HG03103 (cell line): ENCODE results near the gene MITF.

Experiments
- ATAC-seq: cut with Tn5 transposase; IDR thresholded peaks from one replicate; pipeline ENCODE4 v1.9.1; 2021; ENCODE audit warnings: low read depth; ENCODE audit not compliant: unreplicated experiment

The MITF gene

DNA sequence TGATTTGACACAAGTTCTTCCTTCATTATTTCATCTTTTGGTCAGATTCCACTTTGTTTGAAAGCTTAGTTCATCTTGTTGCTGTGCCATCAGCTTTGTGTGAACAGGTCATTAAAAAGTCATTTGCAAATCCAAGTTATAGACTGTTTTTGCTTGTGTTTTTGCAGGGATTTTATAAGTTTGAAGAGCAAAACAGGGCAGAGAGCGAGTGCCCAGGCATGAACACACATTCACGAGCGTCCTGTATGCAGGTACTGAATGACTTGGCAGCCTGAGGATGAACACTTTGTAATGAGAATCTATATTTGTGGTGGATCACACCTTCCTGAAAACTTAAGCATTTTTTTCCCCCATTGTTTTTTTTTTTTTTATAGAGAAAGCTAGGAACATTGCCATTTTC is 199.7 kb downstream of the MITF start:
- ATAC-seq, result no peak

DNA sequence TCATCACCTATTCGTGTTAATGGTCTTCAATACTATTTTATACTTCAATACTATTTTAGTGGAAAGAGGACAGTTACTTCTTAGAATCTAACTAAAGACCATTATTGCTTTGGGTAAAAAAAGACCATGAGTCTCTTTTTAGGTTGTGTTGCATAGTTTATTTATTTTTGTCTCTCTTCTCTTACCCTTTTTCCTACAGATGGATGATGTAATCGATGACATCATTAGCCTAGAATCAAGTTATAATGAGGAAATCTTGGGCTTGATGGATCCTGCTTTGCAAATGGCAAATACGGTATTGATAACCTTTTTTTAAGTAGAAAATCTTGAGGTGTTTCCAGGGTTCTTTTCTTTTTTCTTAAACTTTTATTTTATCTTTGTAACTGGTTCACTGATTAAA is 201.8 kb downstream of the MITF start:
- ATAC-seq, result no peak

DNA sequence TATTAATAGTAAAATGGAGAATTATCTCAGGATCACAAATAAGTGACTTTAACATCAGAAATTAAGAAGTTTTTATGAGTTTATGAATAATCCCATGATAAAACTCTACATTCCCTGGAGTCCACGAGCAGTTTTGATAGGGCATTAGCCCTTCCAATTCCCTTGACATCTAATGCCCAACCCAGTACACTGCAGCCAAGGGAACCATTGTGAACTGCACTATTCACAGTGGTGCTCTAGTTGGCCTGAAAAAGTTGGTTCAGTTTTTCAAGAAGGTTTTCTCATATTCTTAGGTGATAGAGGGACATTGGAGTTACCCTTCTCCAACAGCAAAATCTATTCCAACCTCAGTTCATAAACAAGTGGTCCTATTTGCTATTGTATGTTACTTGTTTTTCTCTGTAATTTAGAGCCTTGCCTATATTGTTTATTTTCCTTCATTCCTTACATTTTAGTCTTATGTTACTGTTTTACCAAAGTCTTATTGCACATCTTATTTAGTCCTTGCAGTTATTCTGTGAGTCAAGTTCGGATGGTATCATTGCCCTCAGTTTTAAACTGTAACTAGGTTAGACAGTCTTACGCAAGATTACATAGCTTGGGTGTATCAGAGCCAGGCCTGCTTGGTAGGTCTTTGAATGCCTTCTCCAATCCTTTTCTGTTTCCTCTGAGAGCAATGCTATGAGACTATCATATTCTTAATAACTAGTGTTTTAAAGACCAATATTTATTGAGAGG is 202.3 kb downstream of the MITF start:
- ATAC-seq, result no peak

DNA sequence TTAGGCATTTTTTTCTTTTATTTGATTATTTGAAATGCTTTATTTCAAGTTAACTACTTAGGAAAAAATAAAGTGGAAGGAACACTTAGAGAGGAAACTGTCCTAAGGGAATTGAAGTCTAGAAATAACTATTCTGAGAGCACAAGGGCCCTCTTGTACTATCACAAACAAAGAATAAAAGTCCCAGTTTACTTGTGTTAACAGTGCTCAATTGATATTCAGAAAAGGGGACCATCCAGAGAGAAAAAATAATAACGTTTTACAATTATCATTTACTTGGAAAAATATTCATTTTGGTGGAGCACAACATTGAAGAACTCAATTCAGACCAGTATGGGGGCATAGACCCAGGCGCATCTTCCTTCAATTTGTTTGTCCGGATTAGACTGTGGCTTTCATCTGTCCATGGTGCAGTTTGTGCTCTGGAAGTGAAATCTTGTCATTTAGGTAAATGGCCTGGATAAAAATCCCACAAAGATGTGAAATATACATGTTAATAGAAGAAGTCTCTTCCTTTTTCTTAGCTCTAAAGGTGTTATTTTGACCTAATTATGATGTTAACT is 205.7 kb downstream of the MITF start:
- ATAC-seq, result no peak

DNA sequence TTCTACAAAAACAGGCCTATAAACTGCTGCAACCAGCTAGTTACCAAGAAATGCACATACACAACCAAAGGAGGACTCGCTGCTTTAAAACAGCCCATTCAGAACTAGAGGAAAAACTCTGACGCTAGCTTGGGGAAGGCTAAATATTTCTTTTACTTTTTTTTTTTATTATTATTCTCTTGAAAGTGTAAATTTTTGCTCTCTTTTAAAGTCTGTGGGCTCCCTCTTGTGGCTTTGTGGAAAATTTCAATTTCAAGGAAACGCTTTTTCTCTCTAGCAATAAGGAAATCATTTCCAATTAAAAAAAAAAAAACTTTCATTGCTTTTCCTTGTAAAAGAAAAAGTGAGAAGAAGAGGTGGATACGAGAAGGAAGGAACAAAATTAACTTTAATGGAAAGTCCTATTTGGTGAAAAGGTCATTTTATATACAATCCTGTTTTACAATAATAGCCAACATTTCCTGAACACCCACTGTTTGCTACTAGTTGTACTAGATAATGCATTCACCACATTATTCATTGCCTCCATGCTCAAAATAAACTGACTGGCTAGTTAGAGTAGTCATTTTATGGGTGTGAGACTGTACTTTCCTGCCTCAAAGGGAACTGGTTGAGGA is 209.1 kb downstream of the MITF start:
- ATAC-seq, result no peak

DNA sequence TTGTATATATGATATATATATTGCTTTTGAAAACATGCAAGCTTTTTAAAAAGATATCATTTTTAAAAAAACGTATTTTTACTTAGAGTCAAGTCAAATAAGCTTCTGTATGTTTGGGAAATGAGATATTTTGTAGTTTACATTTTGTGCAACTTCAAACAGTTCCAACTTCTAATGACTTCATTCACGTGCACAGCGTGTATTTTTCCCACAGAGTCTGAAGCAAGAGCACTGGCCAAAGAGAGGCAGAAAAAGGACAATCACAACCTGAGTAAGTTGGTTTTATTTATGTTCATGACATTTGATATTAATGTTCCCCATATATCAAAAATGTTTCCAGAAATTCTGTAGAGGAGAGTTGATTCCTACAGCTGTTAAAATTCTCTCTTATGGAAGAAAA is 212.4 kb downstream of the MITF start:
- ATAC-seq, result no peak

DNA sequence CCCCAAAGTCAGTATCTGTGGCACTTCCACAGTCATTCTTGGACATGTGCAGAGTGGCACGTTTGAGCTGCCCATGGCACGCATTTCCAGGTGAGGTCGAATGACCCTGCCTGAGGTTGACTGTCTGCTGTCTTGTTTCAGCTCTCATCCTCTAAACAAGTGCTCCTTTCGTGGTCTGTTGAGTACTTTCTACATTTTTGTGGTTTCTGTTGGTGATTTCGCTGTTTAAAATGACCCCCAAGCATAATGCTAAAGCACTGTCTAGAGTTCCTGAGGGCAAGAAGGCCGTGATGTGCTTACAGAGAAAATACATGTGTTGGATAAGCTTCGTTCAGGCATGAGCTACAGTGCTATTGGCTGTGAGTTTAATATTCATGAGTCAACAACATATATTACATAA is 220.3 kb downstream of the MITF start:
- no peak for ATAC-seq

DNA sequence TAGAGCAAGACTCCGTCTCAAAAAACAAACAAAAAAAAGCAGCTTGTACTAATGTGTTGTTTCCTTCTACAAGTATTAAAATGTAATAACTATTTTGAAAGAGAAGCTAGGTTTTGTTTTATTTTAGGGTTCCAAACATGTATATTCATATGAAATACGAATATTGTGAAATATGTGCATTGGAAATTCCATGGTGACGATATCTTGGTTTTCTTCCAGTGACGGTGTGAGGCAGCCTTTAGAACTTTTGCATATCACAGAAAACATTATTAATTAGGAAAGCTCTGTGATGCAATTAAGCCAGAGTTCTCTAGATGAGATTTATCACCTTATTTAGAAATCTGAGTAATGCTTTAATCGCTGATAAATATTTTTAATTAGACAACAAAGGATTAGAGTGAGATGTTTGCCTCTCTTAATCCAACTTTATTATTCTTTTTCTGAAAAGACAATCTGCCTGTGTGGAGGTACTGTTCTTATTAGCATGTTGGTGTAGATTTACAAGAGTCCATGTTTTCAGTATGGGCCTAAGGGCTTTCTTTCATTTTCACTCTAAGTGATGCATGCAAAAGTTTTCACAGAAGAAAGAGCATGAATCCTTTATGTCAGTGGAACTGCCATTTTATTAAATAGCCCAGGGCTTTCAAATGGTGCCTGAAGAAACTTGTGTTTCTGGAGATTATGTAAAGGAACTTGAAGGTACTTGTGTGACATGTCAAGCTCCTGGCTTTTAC is 222.6 kb downstream of the MITF start:
- ATAC-seq, result no peak

DNA sequence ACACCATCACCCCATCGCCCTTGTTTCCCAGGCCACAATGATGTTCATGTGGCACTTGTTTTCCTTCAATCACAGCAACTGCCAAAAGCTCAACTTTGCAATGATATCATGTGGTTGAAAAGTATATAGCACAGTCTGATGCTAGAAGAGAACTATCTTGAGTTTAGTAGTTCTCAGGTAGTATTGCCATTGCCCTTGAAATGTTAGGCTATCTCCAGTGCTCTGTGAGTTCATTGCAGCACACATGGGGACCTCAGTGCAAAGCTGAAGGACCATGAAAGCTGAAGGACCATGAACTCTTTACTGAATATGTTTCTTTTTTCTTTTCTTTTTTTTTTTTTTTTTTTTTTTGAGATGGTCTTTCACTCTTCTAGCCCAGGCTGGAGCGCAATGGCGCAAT is 224.4 kb downstream of the MITF start:
- no peak for ATAC-seq

DNA sequence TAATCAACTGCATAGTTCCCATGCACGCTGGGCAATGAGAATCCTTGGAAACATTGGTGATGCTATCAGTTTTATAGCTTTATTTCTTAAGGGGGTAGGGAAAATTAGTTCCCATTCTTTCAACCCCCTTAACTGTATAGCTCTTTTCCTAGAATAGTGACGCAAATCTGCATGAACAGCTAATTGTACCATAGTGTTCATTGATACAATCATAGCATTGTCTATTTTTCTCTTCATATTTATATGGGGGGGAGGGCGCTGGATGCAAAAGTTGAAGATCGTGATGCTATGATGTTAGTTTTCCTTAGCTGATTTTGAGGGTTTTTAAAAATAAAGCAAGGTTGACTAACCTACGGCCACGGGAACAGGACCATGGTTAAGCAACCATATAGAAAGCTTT is 227.9 kb downstream of the MITF start:
- ATAC-seq, result no peak

DNA sequence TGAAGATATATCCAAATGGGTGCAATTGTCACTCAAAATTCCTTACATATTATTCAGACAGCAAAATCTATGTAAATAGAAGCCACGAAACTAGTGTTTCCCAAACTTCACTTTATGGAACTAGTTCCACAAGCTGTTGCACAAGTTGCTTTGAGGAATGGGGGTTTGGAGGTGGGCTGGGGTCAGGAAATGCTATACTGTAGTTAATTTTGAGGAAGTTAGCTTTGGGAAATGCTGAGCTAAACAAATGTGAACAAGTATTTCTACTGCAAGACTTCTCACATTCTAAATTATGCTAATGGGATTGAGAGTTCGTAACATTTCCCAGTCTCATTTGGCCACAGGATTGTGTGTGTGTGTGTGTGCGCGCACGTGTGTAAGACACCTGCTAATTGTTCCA is 231.6 kb downstream of the MITF start:
- no peak for ATAC-seq

DNA sequence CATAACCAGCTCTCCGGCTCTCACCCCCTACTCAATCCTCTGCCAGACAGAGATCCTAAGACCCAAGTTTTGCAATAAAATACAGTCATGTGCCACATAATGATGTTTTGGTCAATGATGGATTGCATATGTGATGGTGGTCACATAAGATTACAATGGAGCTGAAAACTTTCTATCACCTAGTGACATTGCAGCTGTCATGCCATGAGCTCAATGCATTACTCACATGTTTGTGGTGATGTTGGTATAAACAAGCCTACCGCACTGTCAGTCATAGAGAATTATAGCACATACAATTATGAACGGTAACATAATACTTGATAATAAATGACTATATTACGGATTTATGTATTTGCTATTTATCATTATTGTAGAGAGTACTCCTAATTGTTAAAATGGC is 233.4 kb downstream of the MITF start:
- no peak for ATAC-seq

DNA sequence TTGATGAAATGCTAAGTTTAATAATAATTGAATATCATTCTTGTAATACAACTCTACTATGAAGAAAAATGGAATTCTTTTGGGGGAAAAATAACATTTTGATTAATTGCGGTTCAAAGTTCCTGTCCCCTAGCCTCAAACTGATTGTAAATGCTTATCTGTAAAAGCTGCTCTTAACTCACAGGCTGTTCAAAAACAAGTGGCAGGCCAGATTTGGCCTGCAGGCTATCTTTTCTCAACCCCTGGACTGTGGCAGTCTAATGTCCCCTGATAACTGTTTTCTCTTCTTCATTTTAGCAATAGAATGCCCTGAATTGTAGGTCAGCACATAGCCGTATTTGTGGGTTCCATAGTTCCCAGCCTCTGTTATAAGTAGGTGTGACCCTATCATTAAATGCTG is 236.8 kb downstream of the MITF start:
- no peak for ATAC-seq

DNA sequence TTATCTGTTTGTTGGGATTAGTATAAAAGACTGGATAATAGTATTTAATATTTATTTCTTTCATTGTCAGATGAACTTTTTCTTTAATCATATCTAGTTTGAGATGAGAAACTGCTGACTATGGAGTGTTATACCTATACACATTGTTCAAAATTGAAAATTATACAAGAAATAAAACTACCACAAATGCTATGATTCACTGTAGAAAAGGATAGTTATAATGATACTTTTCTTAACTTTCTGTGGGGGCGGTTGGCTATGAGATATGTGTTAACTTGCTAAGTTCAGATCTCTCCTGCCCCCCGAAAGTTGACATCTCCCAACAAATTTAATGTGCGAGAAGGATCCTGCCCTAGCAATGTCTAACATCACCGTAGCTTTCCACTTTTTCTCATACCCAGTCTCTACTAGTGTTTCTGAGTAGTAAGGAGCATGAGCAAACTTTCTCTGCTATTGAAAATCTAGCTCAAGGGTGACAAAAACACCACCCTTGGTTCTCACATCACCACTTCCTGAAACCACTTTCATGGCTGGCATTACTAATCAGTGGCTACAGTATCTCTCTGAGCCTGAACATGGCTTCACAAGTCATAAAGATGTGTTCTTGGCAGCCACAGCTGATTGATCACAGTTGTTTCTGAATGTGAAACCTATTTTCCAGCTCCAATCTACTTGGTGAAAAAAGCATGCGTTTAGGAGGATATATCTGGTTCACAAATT is 244.4 kb downstream of the MITF start:
- ATAC-seq, result no peak

DNA sequence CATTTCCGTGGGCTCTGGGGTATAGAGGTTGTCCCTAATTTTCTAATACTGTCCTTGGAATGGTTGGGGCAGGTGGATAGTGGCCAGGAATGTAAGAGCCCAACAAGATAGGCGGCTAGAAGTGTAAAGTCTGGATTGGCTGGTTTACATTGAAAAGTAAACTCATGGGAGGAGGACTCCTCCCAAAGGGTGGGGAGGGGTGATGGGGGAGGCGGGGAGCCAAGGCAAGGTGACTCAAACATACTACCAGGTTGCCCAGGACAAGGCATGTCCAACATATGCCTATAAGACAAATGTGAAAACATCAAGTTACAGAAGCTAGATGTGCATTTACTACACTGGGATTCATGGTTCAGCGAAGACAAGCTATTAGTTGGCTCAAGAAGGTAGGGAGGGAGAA is 246.0 kb downstream of the MITF start:
- no peak for ATAC-seq

DNA sequence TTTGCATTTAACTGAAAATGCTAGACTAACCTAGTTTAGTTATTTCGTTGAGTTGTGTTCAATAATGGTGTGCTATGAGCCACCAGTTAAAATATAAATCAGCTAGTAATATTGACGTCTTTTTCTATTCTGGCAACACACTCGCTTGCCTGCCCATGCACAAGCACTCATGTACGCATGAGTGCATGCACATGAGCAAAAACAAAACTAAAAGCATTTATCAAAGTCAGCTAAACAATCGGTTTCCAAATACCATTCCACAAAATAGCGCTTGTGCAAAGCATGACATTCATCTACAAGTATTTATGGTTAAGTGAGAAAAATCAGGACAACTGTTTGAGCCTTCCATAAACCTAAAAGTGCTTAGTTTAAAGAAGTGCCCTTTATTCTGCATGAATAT is 247.2 kb downstream of the MITF start:
- ATAC-seq, result no peak

DNA sequence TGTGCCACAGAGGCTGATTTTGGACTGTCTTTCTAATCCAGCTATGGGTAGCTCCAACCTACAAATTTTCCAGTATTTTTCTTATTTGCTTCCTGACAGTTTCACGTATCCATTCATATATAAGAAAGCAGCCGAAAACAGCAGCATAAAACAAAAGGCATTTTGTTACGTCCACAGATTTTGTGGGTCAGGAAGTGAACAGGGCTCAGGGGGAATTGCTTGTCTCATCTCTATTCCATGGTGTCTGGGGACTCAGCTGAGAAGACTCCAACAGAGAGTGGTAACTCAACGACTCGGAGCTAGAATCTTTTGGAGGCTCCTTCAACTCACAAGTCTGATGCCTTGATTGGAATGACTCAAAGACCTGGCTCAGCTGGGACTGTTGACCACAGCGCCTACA is 248.6 kb downstream of the MITF start:
- no peak for ATAC-seq

DNA sequence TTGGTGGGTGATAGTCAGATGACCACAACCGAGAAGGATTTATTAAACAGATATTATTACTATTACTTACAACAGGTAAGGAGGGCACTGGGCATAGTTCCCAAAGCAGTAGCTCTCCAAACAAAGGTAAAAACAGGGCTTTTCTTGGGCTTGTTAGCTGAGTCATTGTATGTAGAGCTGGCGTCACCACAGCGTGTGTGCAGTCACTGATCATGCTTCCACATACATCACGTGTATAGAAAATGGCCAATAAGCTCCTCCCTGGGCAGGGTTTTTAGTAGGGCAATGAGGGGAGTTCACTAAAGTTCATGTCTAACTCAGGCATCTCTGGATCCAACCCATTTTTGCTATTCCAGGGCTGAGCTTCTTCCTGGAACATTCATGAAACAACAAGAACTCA is 254.5 kb downstream of the MITF start:
- no peak for ATAC-seq

DNA sequence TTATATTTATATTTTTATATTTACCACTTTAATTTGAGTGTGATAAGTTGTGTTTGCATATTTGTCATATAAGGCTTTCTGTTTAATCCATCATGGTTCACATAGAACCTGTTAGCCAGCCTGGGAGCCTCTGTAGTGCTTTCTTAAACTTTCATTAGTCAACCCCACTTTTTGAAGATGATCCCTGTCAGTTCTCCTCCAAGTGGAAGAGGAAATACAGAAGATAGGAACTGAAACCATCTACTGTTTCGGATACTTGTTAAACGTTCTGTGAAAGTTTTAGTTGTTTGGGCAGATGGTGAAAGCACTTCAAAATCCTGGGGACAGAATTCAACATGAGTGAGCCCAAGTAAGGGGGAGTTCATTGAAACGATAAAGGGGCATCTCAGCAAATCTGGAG is 255.7 kb downstream of the MITF start:
- ATAC-seq, result no peak

DNA sequence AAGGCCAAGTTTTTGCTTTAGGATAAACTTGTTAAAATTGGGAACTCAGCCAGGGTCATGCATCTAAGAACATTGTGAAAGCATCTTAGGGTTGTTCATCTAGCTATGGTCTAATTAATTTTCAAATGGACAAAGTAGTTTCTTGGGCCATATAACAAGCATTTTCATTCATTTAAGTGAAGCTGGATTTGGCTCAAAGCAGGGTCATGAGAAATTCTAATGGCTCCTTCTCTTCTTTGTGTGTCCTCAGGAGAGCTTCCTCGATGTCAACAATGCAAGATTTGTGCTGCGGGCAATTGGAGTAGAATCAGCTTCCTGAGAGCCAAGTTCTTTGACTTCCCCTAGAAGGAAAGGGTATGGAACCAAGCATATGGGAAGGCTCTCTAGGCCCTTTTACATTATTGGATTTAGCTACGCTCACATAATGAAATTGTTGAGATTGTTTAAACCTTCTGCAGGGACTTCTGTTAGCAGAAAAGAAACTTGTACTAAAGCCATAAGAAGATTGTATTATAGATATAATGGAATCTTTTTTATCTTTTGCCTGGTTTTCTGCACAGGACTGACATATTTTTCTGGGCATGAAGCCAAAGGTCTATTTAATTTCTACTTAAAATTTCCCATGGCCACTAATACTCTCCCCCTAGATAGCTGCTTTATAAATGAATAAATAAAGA is 258.5 kb downstream of the MITF start:
- ATAC-seq, result no peak

DNA sequence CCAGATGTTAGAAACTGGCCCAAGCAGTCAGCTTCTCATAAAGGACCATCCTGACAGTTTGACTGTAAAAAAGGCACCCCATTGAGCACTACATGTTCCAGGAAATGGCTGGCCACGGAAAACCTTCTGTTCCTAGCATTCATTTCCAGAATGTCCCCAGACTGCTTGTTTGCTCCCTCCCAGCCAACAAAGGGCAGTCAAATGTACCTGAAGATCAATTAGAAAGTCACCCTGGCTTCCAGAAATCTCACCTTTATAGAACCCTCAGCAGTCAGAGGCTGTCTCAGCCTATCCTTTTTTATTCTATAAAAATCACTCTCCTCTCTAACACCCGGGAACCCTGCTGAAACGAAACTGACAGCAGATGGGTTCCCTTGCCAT is 259.5 kb downstream of the MITF start:
- ATAC-seq, result no peak
